Measurements from ENCODE around the gene RASAL2.
"Not testable (repeated sequence)": the region's sequence is repeated elsewhere in the genome, so short reads cannot be mapped to it uniquely, and the experiment has no call there.

The RASAL2 gene

DNA sequence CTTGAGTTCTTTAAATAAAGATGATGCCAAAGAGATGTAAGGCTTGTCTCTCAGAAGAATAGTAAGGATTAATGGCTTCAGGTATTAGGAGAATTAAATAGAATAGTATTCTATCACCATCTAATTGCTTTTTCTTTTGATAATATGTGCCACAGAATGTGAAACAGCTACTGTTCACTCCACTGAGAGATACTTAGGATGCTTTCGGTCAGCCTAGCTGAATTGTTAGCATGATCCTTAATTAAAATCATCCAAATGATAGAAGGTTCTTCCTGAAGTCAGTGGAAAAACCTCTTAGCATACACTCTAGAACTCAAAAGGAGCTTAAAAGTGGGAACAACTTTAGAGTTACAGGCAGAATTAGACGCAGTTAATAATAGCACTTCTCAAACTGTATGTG, 97.0 kb downstream of the RASAL2 start:
- H3K27ac ChIP-seq (ENCODE audit: low read depth, low read length), result 0 out of 2 replicates have a peak overlapping the region, but pooled peaks have one; percentile 31

DNA sequence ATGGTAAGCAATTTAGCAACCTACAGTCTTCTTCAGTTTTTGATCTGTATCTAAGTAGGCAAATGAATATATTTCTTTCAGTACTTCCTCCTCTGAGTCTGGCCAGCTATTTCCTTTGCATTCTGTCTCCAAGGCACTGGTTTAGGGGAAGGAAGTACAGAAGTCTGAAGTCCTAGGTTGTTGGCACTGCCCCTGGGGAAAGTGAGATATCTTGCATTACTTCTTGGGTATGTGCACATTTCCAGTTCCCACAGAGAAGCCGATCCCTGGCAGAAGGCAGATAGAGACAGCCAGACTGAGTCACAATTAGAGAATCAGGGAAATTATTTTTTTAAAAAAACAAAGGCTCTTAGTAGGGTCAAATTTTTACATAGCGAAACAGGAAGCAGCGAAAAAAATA, 98.8 kb downstream of the RASAL2 start:
- Histone ChIP-seq H3K36me3 (ENCODE audit: insufficient read depth, low read length) (no peaks in the 10 kb centered on the region), H3K79me2 (ENCODE audit: control insufficient read depth, insufficient read depth, low read length, unreplicated experiment) (peaks cover 70% of the 10 kb centered on the region), H2AFZ (ENCODE audit: low read length, unreplicated experiment) (no peak overlapping the region), H3K4me3 (ENCODE audit: low read depth, low read length) (peak overlapping the region; percentile 64), H3K27ac (ENCODE audit: low read depth, low read length) (peak overlapping the region; percentile 95), H3K4me1 (ENCODE audit: control insufficient read depth, insufficient read depth, low read length, unreplicated experiment) (peaks cover 58% of the 10 kb centered on the region), H3K27me3 (ENCODE audit: insufficient read depth, low read length) (no peaks in the 10 kb centered on the region)

More for the DNA sequence above, 97.0 kb downstream of the RASAL2 start:
- no peak overlapping the region for H3K4me3 ChIP-seq (ENCODE audit: low read depth, low read length)
- H2AFZ ChIP-seq (ENCODE audit: low read length, unreplicated experiment), result no peak overlapping the region
- H3K36me3 ChIP-seq (ENCODE audit: insufficient read depth, low read length), result no peaks in the 10 kb centered on the region
- H3K79me2 ChIP-seq (ENCODE audit: control insufficient read depth, insufficient read depth, low read length, unreplicated experiment), result peaks cover 79% of the 10 kb centered on the region
- peaks cover 51% of the 10 kb centered on the region for H3K4me1 ChIP-seq (ENCODE audit: control insufficient read depth, insufficient read depth, low read length, unreplicated experiment)
- no peaks in the 10 kb centered on the region for H3K27me3 ChIP-seq (ENCODE audit: insufficient read depth, low read length)

DNA sequence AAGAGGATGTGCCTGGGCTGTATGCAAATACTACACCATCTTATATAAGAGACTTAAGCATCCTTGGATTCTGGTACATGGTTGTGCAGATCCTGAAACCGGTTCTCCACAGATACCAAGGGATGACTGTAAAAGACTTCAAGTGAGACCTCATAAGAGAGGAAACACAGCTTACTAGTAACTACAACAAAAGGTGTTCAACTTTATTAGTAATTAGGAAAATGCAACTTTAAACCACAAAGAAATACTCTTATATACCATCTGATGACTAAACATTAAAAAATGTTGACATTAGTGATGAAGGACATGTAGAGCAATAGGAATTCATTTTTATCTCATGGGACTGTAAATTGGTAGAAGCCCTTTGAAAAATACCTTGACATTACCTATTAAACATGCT, 102.7 kb downstream of the RASAL2 start:
- Histone ChIP-seq H3K36me3 (ENCODE audit: insufficient read depth, low read length) (peaks cover 6% of the 10 kb centered on the region; the same call in 1 of the 2 replicates), H3K27ac (ENCODE audit: low read depth, low read length) (no peak overlapping the region), H2AFZ (ENCODE audit: low read length, unreplicated experiment) (no peak overlapping the region), H3K4me1 (ENCODE audit: control insufficient read depth, insufficient read depth, low read length, unreplicated experiment) (peaks cover 27% of the 10 kb centered on the region), H3K79me2 (ENCODE audit: control insufficient read depth, insufficient read depth, low read length, unreplicated experiment) (peaks cover 64% of the 10 kb centered on the region), H3K27me3 (ENCODE audit: insufficient read depth, low read length) (no peaks in the 10 kb centered on the region), H3K4me3 (ENCODE audit: low read depth, low read length) (no peak overlapping the region)

DNA sequence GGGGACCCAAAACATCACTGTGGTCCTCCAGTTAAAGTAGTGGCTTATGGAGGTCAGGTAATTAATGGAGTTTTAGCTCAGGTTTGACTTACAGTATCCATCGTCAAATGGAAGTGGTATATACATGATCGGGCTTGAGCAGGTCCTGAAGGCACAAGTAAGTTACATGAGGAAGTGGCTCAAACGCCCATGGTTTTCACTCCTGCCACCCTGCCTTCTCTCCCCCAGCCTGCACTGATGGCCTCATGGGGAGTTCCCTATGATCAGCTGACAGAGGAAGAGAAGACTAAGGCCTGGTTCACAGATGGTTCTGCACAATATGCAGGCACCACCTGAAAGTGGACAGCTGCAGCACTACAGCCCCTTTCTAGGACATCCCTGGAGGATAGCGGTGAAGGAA, 108.2 kb downstream of the RASAL2 start:
- not testable (repeated sequence) for H3K4me3 ChIP-seq (ENCODE audit: low read depth, low read length)

DNA sequence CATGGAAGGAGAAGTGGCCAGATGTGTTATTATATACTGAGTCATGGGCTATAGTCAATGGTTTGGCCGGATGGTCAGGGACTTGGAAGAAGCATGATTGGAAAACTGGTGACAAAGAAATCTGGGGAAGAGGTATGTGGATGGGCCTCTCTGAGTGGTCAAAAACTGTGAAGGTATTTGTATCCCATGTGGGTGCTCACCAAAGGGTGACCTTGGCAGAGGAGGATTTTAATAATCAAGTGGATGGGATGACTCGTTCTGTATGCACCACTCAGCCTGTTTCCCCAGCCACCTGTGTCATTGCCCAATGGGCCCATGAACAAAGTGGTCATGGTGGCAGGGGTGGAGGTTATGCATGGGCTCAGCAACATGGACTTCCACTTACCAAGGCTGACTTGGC, 108.6 kb downstream of the RASAL2 start:
- H3K79me2 ChIP-seq (ENCODE audit: control insufficient read depth, insufficient read depth, low read length, unreplicated experiment), result peaks cover 40% of the 10 kb centered on the region
- not testable (repeated sequence) for H3K36me3 ChIP-seq (ENCODE audit: insufficient read depth, low read length)

More for the DNA sequence above, 108.2 kb downstream of the RASAL2 start:
- H3K36me3 ChIP-seq (ENCODE audit: insufficient read depth, low read length); H3K4me1 ChIP-seq (ENCODE audit: control insufficient read depth, insufficient read depth, low read length, unreplicated experiment); H3K27me3 ChIP-seq (ENCODE audit: insufficient read depth, low read length); H2AFZ ChIP-seq (ENCODE audit: low read length, unreplicated experiment); H3K27ac ChIP-seq (ENCODE audit: low read depth, low read length): not testable (repeated sequence)
- peaks cover 40% of the 10 kb centered on the region for H3K79me2 ChIP-seq (ENCODE audit: control insufficient read depth, insufficient read depth, low read length, unreplicated experiment)

DNA sequence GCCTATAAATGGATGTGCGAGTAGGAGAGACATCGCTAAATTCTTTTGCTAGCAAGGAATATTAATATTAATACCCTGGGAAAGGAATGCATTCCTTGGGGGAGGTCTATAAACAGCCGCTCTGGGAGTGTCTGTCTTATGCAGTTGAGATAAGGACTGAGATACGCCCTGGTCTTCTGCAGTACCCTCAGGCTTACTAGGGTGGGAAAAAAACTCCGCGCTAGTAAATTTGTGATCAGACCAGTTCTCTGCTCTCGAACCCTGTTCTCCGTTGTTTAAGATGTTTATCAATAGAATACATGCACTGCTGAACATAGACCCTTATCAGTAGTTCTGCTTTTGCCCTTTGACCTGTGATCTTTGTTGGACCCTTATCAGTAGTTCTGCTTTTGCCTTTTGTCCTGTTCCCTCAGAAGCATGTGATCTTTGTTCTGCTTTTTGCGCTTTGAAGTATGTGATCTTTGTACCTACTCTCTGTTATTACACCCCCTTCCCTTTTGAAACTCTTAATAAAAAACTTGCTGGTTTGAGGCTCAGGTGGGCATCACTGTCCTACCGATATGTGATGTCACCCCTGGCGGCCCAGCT, 114.5 kb downstream of the RASAL2 start:
- H3K27me3 ChIP-seq (ENCODE audit: insufficient read depth, low read length); H3K4me3 ChIP-seq (ENCODE audit: low read depth, low read length); H3K4me1 ChIP-seq (ENCODE audit: control insufficient read depth, insufficient read depth, low read length, unreplicated experiment); H3K27ac ChIP-seq (ENCODE audit: low read depth, low read length); H2AFZ ChIP-seq (ENCODE audit: low read length, unreplicated experiment): not testable (repeated sequence)
- peaks cover 34% of the 10 kb centered on the region for H3K79me2 ChIP-seq (ENCODE audit: control insufficient read depth, insufficient read depth, low read length, unreplicated experiment)
- H3K36me3 ChIP-seq (ENCODE audit: insufficient read depth, low read length), result peaks cover 28% of the 10 kb centered on the region

More for the DNA sequence above, 108.6 kb downstream of the RASAL2 start:
- H2AFZ ChIP-seq (ENCODE audit: low read length, unreplicated experiment); H3K27me3 ChIP-seq (ENCODE audit: insufficient read depth, low read length); H3K4me3 ChIP-seq (ENCODE audit: low read depth, low read length); H3K27ac ChIP-seq (ENCODE audit: low read depth, low read length); H3K4me1 ChIP-seq (ENCODE audit: control insufficient read depth, insufficient read depth, low read length, unreplicated experiment): not testable (repeated sequence)

DNA sequence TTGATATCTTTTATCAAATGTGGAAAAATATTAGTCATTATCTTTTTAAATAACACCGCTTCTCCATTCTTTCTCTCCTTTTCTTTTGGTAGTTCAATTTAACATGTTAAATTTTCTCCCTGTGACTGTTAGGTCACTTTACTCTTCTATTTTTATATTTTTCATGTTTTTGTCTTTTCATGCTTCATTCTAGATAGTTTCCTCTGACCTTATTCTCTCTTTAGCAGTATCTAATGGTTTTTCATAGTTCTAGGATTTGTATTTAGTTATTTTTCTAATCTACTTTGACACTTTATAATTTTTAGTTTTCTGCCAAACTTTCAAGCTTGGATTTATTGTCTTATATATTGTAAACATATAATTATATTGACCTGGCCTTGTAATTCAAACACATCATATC, 116.0 kb downstream of the RASAL2 start:
- Histone ChIP-seq H2AFZ (ENCODE audit: low read length, unreplicated experiment) (no peak overlapping the region), H3K4me3 (ENCODE audit: low read depth, low read length) (no peak overlapping the region), H3K27me3 (ENCODE audit: insufficient read depth, low read length) (no peaks in the 10 kb centered on the region), H3K27ac (ENCODE audit: low read depth, low read length) (no peak overlapping the region), H3K36me3 (ENCODE audit: insufficient read depth, low read length) (peaks cover 28% of the 10 kb centered on the region), H3K79me2 (ENCODE audit: control insufficient read depth, insufficient read depth, low read length, unreplicated experiment) (peaks cover 36% of the 10 kb centered on the region), H3K4me1 (ENCODE audit: control insufficient read depth, insufficient read depth, low read length, unreplicated experiment) (no peaks in the 10 kb centered on the region)

DNA sequence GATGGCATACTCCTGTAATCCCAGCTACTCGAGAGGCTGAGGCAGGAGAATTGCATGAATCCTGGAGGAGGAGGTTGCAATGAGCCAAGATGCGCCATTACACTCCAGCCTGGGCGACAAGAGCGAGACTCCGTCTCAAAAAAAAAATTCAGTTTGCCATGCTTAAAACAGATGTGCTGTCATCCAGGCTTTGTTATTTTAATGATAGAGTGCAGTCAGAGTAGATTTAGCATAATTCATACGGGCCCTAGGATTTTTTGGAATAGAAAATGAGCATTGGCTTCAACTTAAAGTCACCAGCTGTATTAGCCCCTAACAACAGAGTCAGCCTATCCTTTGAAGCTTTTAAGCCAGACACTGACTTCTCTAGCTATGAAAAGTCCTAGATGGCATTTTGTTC, 124.6 kb downstream of the RASAL2 start:
- Histone ChIP-seq H3K27ac (ENCODE audit: low read depth, low read length) (no peak overlapping the region), H3K4me3 (ENCODE audit: low read depth, low read length) (no peak overlapping the region), H3K27me3 (ENCODE audit: insufficient read depth, low read length) (no peaks in the 10 kb centered on the region), H3K79me2 (ENCODE audit: control insufficient read depth, insufficient read depth, low read length, unreplicated experiment) (peaks cover 42% of the 10 kb centered on the region), H3K4me1 (ENCODE audit: control insufficient read depth, insufficient read depth, low read length, unreplicated experiment) (peaks cover 4% of the 10 kb centered on the region), H2AFZ (ENCODE audit: low read length, unreplicated experiment) (no peak overlapping the region), H3K36me3 (ENCODE audit: insufficient read depth, low read length) (0 out of 2 replicates have a peak, but pooled peaks cover 4% of the 10 kb centered on the region)

DNA sequence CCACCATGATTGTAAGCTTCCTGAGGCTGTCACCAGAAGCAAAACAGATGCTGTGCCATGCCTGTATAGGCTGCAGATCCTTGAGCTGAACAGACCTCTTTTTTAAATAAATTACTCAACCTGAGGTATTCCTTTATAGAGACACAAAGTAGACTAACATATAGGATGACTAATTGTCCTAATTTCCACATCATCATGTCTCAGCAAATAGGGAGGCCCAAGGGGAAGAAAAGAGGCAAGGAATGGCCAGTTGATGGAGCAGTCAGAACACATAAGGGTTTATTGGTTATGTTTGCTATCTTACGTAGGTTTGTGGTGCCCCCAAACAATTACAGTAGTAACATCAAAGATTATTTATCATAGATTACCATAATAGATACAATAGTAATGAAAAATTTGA, 126.2 kb downstream of the RASAL2 start:
- Histone ChIP-seq H3K4me1 (ENCODE audit: control insufficient read depth, insufficient read depth, low read length, unreplicated experiment) (peaks cover 4% of the 10 kb centered on the region), H3K4me3 (ENCODE audit: low read depth, low read length) (no peak overlapping the region), H3K36me3 (ENCODE audit: insufficient read depth, low read length) (0 out of 2 replicates have a peak, but pooled peaks cover 4% of the 10 kb centered on the region), H2AFZ (ENCODE audit: low read length, unreplicated experiment) (no peak overlapping the region), H3K27me3 (ENCODE audit: insufficient read depth, low read length) (no peaks in the 10 kb centered on the region), H3K79me2 (ENCODE audit: control insufficient read depth, insufficient read depth, low read length, unreplicated experiment) (peaks cover 52% of the 10 kb centered on the region), H3K27ac (ENCODE audit: low read depth, low read length) (peak overlapping the region; percentile 23; the same call in 1 of the 2 replicates)

DNA sequence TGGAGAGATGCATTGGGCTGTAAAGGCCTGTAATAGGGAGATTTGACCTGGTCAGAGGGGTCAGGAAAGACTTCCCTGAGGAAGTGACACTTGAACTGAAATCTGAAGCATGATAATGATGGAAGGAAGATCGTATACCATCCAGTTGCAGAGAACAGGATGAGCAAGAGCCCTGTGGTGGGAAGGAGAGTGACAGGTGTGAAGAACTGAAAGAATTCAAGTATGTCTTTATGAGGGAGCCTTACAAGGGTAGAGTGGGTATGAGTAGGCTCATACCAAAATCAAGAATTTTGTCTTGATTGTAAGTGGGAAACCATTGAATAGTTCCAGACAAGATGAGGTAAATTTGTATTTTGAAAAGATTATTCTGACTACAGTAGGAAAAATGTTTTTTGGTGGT, 129.4 kb downstream of the RASAL2 start:
- Histone ChIP-seq H3K4me1 (ENCODE audit: control insufficient read depth, insufficient read depth, low read length, unreplicated experiment) (peaks cover 4% of the 10 kb centered on the region), H2AFZ (ENCODE audit: low read length, unreplicated experiment) (no peak overlapping the region), H3K4me3 (ENCODE audit: low read depth, low read length) (no peak overlapping the region), H3K27ac (ENCODE audit: low read depth, low read length) (no peak overlapping the region), H3K79me2 (ENCODE audit: control insufficient read depth, insufficient read depth, low read length, unreplicated experiment) (peaks cover 69% of the 10 kb centered on the region), H3K36me3 (ENCODE audit: insufficient read depth, low read length) (no peaks in the 10 kb centered on the region), H3K27me3 (ENCODE audit: insufficient read depth, low read length) (no peaks in the 10 kb centered on the region)

DNA sequence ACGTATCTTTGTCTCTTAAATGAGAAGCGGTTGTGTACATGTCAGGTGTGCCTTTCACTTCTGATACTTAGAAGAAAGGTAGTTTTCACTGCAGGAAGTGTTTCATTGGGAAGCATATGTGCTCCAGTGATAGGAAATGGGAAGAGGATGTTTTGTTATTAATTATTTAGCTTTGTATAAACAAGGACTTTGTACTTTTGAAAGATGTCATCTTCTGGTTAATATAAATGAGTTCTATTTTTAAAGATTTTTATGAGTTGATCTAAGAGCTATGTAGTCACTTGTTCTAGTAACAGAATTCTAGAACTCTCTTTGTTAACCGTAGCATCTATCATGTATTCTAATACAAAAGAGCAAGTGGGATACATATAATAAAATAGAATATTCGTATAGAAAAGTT, 130.5 kb downstream of the RASAL2 start:
- Histone ChIP-seq H3K79me2 (ENCODE audit: control insufficient read depth, insufficient read depth, low read length, unreplicated experiment) (peaks cover 75% of the 10 kb centered on the region), H3K27me3 (ENCODE audit: insufficient read depth, low read length) (no peaks in the 10 kb centered on the region), H3K36me3 (ENCODE audit: insufficient read depth, low read length) (no peaks in the 10 kb centered on the region), H3K4me3 (ENCODE audit: low read depth, low read length) (no peak overlapping the region), H3K4me1 (ENCODE audit: control insufficient read depth, insufficient read depth, low read length, unreplicated experiment) (peaks cover 4% of the 10 kb centered on the region), H3K27ac (ENCODE audit: low read depth, low read length) (no peak overlapping the region), H2AFZ (ENCODE audit: low read length, unreplicated experiment) (no peak overlapping the region)

All from ACC112 (cell line).